Eye (tissue), 1 donor: ENCODE data around the gene IGFBP1.
"Not testable (repeated sequence)": the region's sequence is repeated elsewhere in the genome, so short reads cannot be mapped to it uniquely, and the experiment has no call there.

ENCODE experiments used
- DNase-seq: peaks from one replicate; pipeline ENCODE4 v3.0.0-alpha.2; 2015

The IGFBP1 gene

GRCh38 chr7:45888185-45888992 is at the start of gene IGFBP1:
Gene IGFBP1 (plus strand): TSS chr7:45888488. CDS start chr7:45888653, 165 bp downstream.
- DNase-seq, result peak; percentile 64

- not testable (repeated sequence) for DNase-seq
These were observed 49.4 kb upstream of the IGFBP1 start for GRCh38 chr7:45838852-45839251.

GRCh38 chr7:45841926-45842717 is 46.2 kb upstream of the IGFBP1 start:
- peak; percentile 68 for DNase-seq

- DNase-seq, result not testable (repeated sequence)
These were observed 41.8 kb upstream of the IGFBP1 start for GRCh38 chr7:45846536-45846935.

- not testable (repeated sequence) for DNase-seq
These were observed 39.6 kb upstream of the IGFBP1 start for GRCh38 chr7:45848734-45849133.

GRCh38 chr7:45852984-45853383 is 35.3 kb upstream of the IGFBP1 start:
- not testable (repeated sequence) for DNase-seq

GRCh38 chr7:45853491-45853890 is 34.8 kb upstream of the IGFBP1 start:
- not testable (repeated sequence) for DNase-seq

- DNase-seq, result not testable (repeated sequence)
These were observed 32.6 kb upstream of the IGFBP1 start for GRCh38 chr7:45855680-45856079.

GRCh38 chr7:45856888-45857287 is 31.4 kb upstream of the IGFBP1 start:
- not testable (repeated sequence) for DNase-seq

- no peak for DNase-seq
These were observed 24.6 kb upstream of the IGFBP1 start for GRCh38 chr7:45863715-45864114.

GRCh38 chr7:45865594-45866410 is 22.5 kb upstream of the IGFBP1 start:
- DNase-seq, result no peak

- DNase-seq, result no peak
These were observed 20.8 kb upstream of the IGFBP1 start for GRCh38 chr7:45867471-45867870.

GRCh38 chr7:45869426-45869825 is 18.9 kb upstream of the IGFBP1 start:
- no peak for DNase-seq

GRCh38 chr7:45872116-45873034 is 15.9 kb upstream of the IGFBP1 start:
- no peak for DNase-seq

- no peak for DNase-seq
These were observed 15.3 kb upstream of the IGFBP1 start, which contains the start of gene CCDC201 for GRCh38 chr7:45873035-45873354. Gene CCDC201 (minus strand): TSS chr7:45873082. CDS start chr7:45873007, 75 bp downstream.

- no peak for DNase-seq
These were observed 14.9 kb upstream of the IGFBP1 start for GRCh38 chr7:45873355-45873754.

GRCh38 chr7:45874408-45875131 is 13.7 kb upstream of the IGFBP1 start:
- no peak for DNase-seq

GRCh38 chr7:45876519-45876918 is 11.8 kb upstream of the IGFBP1 start:
- DNase-seq, result no peak

GRCh38 chr7:45878457-45879144 is 9.7 kb upstream of the IGFBP1 start:
- DNase-seq, result no peak

- no peak for DNase-seq
These were observed 7.8 kb upstream of the IGFBP1 start for GRCh38 chr7:45880433-45880860.
